CD1c-positive myeloid dendritic cell (primary cell): Measurements from ENCODE around the gene GDI1.

Source experiments
- DNase-seq: peaks from one replicate; pipeline ENCODE4 v3.0.0-alpha.2; 2016; ENCODE audit errors: extremely low spot score

Gene GDI1

GRCh38 chrX:154481911-154482601 lies 45.1 kb downstream of the GDI1 start:
- no peak for DNase-seq

- DNase-seq: no peak
Measured at GRCh38 chrX:154482786-154483185, 45.8 kb downstream of the GDI1 start.

- DNase-seq: no peak
Measured at GRCh38 chrX:154483325-154483724, 46.4 kb downstream of the GDI1 start.

- peak; percentile 15 for DNase-seq
Measured at GRCh38 chrX:154484255-154485149, 47.5 kb downstream of the GDI1 start.

GRCh38 chrX:154485150-154486051 lies 48.4 kb downstream of the GDI1 start:
- no peak for DNase-seq

- DNase-seq: peak; percentile 11
Measured at GRCh38 chrX:154486052-154486395, 49.1 kb downstream of the GDI1 start.

GRCh38 chrX:154486396-154487207 lies 49.6 kb downstream of the GDI1 start, which contains the start of gene UBL4A:
UBL4A (minus strand) TSS chrX:154486615; CDS start chrX:154486584, 31 bp downstream.
- peak; percentile 58 for DNase-seq

GRCh38 chrX:154487518-154488290 lies 50.8 kb downstream of the GDI1 start:
- DNase-seq: no peak

- DNase-seq: no peak
Measured at GRCh38 chrX:154488336-154489075, 51.6 kb downstream of the GDI1 start.

GRCh38 chrX:154489182-154489581 lies 52.2 kb downstream of the GDI1 start:
- no peak for DNase-seq

GRCh38 chrX:154490021-154490413 lies 53.1 kb downstream of the GDI1 start:
- DNase-seq: no peak

- DNase-seq: peak; percentile 93
Measured at GRCh38 chrX:154490414-154491083, 53.6 kb downstream of the GDI1 start, which contains the start of gene SLC10A3. SLC10A3 (minus strand) TSS chrX:154490629; CDS start chrX:154488940, 1,689 bp downstream.
